M059J (cell line): ENCODE data around the gene JMJD6. TPM values are rescaled to one million over a fixed set of nuclear protein-coding genes. Genes with fewer than 3 reads are reported as not detected.
"Not testable (repeated sequence)": the region's sequence is repeated elsewhere in the genome, so short reads cannot be mapped to it uniquely, and the experiment has no call there.

Source experiments
- DNase-seq: peaks from one replicate; pipeline ENCODE4 v3.0.0-alpha.2; 2012; ENCODE audit warnings: low read depth
- total RNA-seq: library from RNA; depleted of rRNA; stranded (reverse); fragments of >200 nt; shearing (Covaris generic); gene quantifications from 2 replicates; pipeline ENCODE4 v1.2.3, GENCODE V29; 2014

JMJD6 gene
- total RNA-seq, 1 experiment from 2014 or later: 40.5 TPM

DNA sequence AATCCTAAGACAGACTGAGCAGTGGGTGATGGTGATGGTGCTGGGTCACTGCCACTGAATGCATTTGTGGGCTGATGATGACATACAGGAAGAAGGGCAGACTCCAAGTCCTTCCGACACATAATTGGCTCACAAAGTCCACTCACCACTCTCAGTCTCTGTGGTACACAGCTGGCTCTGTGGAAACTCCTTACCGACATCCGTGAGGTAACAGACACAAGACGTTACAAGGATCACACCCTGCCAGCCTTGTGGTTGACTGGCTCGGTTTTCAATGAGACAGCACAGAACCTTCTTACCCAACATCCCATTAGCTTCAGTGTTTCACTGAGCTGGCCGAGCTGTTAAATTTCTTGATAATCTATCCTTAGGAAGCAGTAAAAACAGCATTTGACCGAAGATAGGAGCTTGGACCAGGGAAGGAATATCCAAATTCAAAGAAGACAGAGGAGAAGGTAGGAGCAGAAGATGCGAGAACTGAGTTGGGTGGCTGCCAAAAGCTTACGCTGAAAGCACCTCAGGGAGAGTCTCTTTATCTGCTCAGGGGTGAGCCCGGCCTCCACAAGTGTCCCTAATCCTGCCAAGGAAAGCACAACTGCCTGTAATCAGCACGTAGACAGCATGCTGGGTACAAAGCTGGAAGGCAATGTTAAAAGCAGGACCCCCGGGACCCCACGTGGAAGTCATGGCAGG lies 10.1 kb downstream of the JMJD6 start:
- peak; percentile 97 for DNase-seq

DNA sequence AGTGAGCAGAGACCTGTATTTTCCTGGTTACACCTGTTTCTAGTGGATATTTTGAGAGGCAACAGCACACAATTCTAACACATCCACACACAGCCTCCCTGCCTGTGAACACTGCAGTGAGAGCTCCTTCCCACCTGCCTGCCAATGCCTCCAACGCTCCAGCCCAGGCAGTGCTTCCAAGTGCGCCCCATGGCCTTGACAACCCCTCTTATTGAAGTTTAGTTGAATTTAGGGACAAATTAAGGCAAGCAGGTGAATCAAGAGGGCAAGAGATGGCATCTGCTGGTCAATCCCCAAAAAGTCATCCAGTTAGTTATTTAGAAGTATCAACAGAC lies 10.9 kb downstream of the JMJD6 start:
- DNase-seq: no peak

- DNase-seq: peak; percentile 57
These were observed 11.4 kb downstream of the JMJD6 start for GRCh38 chr17:76714822-76715495.

- DNase-seq: no peak
These were observed 12.1 kb downstream of the JMJD6 start for GRCh38 chr17:76714336-76714735.

GRCh38 chr17:76713765-76714164 lies 12.6 kb downstream of the JMJD6 start:
- DNase-seq: no peak

- not testable (repeated sequence) for DNase-seq
These were observed 14.1 kb downstream of the JMJD6 start for GRCh38 chr17:76712321-76712720.

DNA sequence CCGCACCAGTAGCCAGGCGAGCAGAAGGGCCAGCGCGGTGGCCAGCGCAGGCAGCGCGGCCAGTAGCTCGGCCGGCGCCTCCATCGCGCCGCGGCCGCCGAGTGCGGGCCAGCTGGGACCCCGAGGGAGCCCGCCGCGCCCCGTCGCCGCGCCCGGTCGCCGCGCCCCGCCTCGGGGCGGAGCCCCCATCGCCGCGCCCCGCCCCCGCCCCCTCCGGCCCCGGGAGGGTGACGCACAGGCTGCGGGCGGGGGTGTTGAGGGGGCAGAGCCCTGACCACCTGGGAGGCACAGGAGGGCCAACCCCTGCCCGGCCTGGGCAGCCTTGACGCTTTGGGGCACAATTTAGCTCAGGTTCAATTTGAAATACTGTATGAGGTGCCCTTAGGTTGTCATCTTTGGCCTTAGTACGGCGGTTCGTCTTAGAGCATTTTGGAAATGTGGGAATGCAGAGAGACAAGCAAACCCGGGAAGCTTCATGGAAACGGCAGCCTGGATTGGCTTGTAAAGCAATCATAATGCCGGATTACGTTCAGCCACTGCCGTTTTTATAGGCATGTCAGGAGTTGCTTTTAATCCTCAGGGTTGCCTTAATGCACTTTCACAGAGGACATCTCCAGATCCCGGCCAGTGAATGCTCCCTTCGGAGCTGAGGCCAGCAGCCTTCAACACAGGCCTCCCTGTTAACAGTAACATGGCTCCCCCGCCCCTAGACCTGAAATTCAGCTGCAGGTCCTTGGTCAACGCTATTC lies 15.4 kb downstream of the JMJD6 start, which contains the start of gene MXRA7:
MXRA7 (minus strand) TSS at position 103 of the 749 bp plus-strand sequence; CDS start at position 84, 19 bp downstream.
- peak; percentile 63 for DNase-seq

- DNase-seq: peak; percentile 37
These were observed 16.2 kb downstream of the JMJD6 start for GRCh38 chr17:76709951-76710862.

- peak; percentile 94 for DNase-seq
These were observed 17.1 kb downstream of the JMJD6 start for GRCh38 chr17:76709077-76709950.

GRCh38 chr17:76707985-76708807 lies 18.2 kb downstream of the JMJD6 start:
- DNase-seq: no peak

- no peak for DNase-seq
These were observed 19.6 kb downstream of the JMJD6 start for GRCh38 chr17:76706817-76707216.

DNA sequence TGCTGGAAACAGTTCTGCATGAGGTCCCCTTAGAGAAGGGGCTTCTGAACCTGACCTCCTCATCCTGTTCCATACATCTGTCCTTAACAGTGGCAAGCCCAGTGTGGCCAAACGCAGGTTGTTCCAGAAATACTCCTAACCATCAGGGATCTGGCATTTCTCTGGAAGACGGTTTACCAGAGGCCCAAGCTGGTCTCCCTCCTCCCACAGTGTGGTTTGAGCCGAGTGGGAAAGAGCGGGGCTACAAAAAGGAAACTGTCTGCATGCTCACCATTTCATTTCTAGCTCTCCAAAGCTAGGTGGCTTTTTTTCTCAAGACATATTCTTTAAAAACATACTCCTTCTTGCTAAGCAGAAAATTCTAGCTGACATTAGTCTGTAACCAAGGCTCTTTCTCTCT lies 21.6 kb downstream of the JMJD6 start:
- no peak for DNase-seq

DNA sequence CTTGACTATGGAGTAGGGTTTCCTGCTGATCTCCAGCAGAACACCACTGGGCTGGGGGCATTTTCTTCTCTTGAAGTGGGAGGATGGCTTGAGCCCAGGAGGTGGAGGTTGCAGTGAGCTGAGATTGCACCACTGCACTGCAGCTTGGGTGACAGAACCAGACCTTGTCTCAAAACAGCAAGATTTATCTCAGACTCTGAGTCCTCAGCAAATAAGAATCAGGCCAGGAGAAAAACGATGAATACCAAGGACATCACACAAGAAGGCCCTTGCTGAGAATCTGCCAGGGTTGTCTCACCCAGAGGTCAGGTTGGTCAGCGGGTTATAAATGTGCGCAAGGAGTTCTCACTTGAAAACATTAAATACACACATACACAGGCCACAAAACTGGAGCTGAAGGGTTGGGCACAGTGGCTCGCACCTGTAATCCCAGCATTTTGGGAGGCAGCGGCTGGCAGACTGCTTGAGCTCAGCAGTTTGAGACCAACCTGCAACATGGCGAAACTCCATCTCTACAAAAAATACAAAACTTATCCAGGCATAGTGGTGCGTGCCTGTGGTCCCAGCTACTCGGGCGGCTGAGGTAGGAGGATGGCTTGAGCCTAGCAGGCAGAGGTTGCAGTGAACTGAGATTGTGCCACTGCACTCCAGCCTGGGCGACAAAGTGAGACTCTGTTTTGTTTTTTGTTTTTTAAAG lies 23.3 kb downstream of the JMJD6 start:
- no peak for DNase-seq

DNA sequence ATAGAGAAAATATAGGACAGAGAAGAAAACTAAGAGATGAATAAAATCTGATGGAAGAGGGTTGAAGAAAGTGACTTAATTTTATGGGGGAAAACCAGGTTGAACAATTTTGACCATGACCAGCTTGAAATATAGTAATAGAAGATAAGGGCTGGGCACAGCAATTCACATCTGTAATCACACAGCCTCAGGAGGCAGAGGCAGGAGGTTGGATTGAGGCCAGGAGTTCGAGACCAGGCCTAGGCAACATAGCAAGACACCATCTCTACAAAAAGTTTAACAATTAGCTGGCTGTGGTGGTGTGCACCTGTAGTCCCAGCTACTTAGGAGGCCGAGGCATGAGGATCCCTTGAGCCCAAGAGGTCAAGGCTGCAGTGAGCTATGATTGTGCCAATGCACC lies 24.3 kb downstream of the JMJD6 start:
- no peak for DNase-seq

DNA sequence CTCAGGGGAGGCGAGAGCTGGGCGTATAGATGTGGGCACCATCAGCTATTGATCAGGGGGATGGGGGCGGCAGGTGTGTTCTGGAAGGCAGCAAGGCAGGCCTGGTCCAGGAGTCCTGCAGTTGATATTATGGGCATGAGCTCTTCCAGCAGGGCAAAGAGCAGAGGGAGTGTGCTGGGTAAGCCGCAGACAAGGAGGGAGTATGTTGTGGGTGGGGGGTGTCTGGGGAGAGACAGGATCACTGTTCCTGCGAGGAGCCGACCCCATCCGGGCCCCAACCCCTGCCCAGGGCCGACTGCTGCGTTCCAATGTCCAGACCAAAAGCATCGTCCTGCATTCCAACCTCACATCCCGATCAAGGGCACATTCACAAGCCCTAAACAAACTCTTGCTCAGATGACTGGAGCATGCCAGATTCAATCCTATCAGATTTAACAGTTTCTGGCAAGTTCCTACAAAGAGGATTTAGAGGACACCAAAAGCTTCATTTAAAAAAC lies 24.9 kb downstream of the JMJD6 start:
- no peak for DNase-seq

DNA sequence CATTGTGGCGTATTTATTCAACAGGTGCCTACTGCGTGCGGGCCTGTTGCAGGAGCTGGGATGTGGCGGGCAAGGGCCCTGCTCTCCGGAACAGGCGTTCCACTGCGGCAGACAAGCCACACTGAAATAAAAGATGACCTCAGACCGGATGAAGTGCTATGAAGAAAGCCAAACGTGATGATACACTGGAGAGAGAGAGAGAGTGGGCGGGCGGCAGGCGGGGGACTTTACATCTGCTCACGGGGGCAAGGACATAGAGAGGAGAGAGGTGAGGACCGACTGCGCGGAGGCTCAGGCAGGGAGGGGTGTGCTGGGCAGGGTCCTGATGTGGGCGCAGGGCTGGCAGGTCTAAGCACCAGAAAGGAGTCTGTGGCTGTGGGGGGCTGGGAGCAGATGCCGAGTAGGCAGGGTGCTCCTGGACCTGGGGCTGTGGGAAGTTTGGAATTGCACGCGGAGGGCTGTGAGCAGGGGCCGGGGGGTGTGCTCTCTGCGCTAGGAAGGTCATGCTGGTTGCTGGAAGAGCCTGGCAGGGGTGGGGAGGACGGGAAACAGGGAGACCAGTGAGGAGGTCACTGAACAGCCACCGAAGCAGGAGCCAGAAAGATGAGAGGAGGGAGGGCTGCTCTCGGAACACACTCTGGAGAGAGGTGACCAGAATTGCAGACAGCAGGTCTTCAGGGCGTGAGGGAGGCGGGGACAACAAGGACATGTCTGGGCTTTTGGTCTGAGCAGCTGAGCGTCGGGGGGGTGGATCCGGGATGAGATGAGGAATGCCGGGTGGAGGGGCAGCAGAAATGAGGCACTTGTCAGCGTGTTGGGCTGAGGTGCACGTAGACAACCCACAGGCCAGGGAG lies 25.6 kb downstream of the JMJD6 start:
- DNase-seq: no peak

- no peak for DNase-seq
These were observed 26.2 kb downstream of the JMJD6 start for GRCh38 chr17:76700270-76700616.

DNA sequence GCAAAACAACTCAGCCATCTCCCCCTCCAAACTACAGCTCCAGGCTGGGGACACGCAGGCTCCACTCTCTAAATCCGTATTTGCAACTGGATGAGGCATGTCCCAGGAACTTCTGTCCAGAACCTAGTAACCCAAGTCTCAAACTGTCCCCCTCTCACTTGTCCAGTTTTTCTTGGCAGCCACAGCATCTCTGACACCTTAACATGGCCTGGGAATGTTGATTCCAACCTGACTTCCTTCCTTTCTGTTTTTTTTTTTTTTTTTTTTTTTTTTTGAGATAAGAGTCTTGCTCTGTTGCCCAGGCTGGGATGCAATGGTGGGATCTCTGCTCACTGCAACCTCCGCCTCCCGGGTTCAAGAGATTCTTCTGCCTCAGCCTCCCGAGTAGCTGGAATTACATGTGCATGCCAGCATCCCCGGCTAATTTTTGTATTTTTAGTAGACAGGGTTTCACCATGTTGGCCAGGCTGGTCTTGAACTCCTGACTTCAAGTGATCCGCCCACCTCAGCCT lies 27.9 kb downstream of the JMJD6 start:
- not testable (repeated sequence) for DNase-seq
